Activated naive CD4-positive, alpha-beta T cell treated with anti-CD3 and anti-CD28 coated beads, Interleukin-2, amount 10 ng/mL, durations not matched to agents 7 days and 5 days (primary cell): ENCODE measurements around the gene CWC27.
A peak's percentile ranks its signal among the peaks of the same experiment; 100 is the strongest.

Experiments used
- CTCF ChIA-PET: fragments of 350-600 bp; sonication (Branson Sonifier 250); formaldehyde crosslinking; loops from one replicate; lab custom pipeline; 2021; ENCODE audit warnings: antibody characterized with exemption; lab: Charles Lee
- DNase-seq: peaks from one replicate; pipeline ENCODE4 v3.0.0-alpha.2; 2020
- H3K27ac Mint-ChIP-seq: one replicate; pipeline ENCODE4 v1.8.0; 2021; ENCODE audit warnings: mild to moderate bottlenecking, moderate library complexity, mixed read lengths
- H3K27me3 Mint-ChIP-seq: one replicate; pipeline ENCODE4 v1.8.0; 2021; ENCODE audit warnings: mild to moderate bottlenecking, mixed read lengths
- H3K36me3 Mint-ChIP-seq: one replicate; pipeline ENCODE4 v1.8.0; 2021; ENCODE audit warnings: mixed read lengths
- H3K4me1 Mint-ChIP-seq: one replicate; pipeline ENCODE4 v1.8.0; 2021; ENCODE audit warnings: mixed read lengths
- H3K4me3 Mint-ChIP-seq: one replicate; pipeline ENCODE4 v1.8.0; 2021; ENCODE audit warnings: mild to moderate bottlenecking, moderate library complexity, mixed read lengths
- H3K9me3 Mint-ChIP-seq: one replicate; pipeline ENCODE4 v1.8.0; 2021; ENCODE audit warnings: mixed read lengths

CWC27 gene, protein sequence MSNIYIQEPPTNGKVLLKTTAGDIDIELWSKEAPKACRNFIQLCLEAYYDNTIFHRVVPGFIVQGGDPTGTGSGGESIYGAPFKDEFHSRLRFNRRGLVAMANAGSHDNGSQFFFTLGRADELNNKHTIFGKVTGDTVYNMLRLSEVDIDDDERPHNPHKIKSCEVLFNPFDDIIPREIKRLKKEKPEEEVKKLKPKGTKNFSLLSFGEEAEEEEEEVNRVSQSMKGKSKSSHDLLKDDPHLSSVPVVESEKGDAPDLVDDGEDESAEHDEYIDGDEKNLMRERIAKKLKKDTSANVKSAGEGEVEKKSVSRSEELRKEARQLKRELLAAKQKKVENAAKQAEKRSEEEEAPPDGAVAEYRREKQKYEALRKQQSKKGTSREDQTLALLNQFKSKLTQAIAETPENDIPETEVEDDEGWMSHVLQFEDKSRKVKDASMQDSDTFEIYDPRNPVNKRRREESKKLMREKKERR

GRCh38 chr5:64768358-64769312 lies at the start of gene CWC27, which contains the start of gene SREK1IP1:
TSS of gene CWC27 (plus strand) at chr5:64768930. CDS start at chr5:64769147, 217 bp downstream.
TSS of gene SREK1IP1 (minus strand) at chr5:64768691. CDS start at chr5:64768517, 174 bp downstream.
- peak; percentile 89 for DNase-seq
- Mint-ChIP-seq H3K9me3 (no peaks in the 10 kb centered on the region), H3K36me3 (peaks cover 18% of the 10 kb centered on the region), H3K27ac (peak within 1 kb of the TSS; percentile 94), H3K4me3 (peak within 1 kb of the TSS; percentile 94), H3K4me1 (peaks cover 58% of the 10 kb centered on the region), H3K27me3 (no peaks in the 10 kb centered on the region)
- CTCF ChIA-PET: interaction anchor here (1.1 to 2.7 kb wide), 2 partner anchors 15 to 133 kb away, joined by 5 to 8 read pairs; no protein-coding TSS in a partner anchor

GRCh38 chr5:64722588-64722987 lies 46.1 kb upstream of the CWC27 start:
- CTCF ChIA-PET: no interaction called here
- no peaks in the 10 kb centered on the region for H3K27me3 Mint-ChIP-seq
- H3K4me3 Mint-ChIP-seq: no peak overlapping the region
- no peaks in the 10 kb centered on the region for H3K9me3 Mint-ChIP-seq
- no peak for DNase-seq
- H3K4me1 Mint-ChIP-seq: peaks cover 5% of the 10 kb centered on the region
- no peak overlapping the region for H3K27ac Mint-ChIP-seq
- peaks cover 12% of the 10 kb centered on the region for H3K36me3 Mint-ChIP-seq

DNA sequence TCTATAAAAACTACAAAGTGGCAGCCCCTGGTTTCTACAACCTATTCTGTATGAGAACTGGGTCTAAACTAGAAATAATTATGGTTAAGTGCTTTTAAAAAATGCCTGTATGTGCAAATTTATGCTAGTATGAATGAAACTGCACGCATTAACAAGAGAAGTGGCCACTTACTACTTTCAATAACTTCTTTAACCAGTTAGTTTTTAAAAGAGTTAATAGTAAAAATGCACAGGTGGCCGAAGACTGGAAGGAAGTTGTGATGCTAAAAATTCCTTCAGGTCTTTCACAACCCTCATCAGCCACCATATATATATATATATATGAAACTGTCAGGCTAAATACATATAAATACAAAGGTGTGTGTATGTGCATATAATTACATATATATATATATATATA lies 41.6 kb upstream of the CWC27 start:
- Mint-ChIP-seq H3K27ac (no peak overlapping the region), H3K4me3 (no peak overlapping the region), H3K27me3 (no peaks in the 10 kb centered on the region), H3K9me3 (no peaks in the 10 kb centered on the region), H3K4me1 (no peaks in the 10 kb centered on the region), H3K36me3 (peaks cover 13% of the 10 kb centered on the region)
- CTCF ChIA-PET: no interaction called here
- DNase-seq: no peak

- CTCF ChIA-PET: no interaction called here
- H3K36me3 Mint-ChIP-seq: peaks cover 11% of the 10 kb centered on the region
- H3K4me1 Mint-ChIP-seq: peaks cover 2% of the 10 kb centered on the region
These were observed 26.3 kb upstream of the CWC27 start for GRCh38 chr5:64742411-64742810.

GRCh38 chr5:64742821-64743220 lies 25.9 kb upstream of the CWC27 start:
- Mint-ChIP-seq H3K4me1 (peaks cover 2% of the 10 kb centered on the region), H3K9me3 (no peaks in the 10 kb centered on the region), H3K4me3 (no peak overlapping the region), H3K27ac (no peak overlapping the region), H3K27me3 (no peaks in the 10 kb centered on the region), H3K36me3 (peaks cover 9% of the 10 kb centered on the region)
- DNase-seq: no peak
- CTCF ChIA-PET: no interaction called here

More at GRCh38 chr5:64742411-64742810, 26.3 kb upstream of the CWC27 start:
- DNase-seq: no peak
- H3K9me3 Mint-ChIP-seq: no peaks in the 10 kb centered on the region
- no peak overlapping the region for H3K4me3 Mint-ChIP-seq
- no peaks in the 10 kb centered on the region for H3K27me3 Mint-ChIP-seq
- no peak overlapping the region for H3K27ac Mint-ChIP-seq

- Mint-ChIP-seq H3K4me3 (no peak overlapping the region), H3K4me1 (peaks cover 2% of the 10 kb centered on the region), H3K36me3 (peaks cover 7% of the 10 kb centered on the region), H3K27me3 (no peaks in the 10 kb centered on the region), H3K27ac (no peak overlapping the region), H3K9me3 (no peaks in the 10 kb centered on the region)
- DNase-seq: no peak
- CTCF ChIA-PET: no interaction called here
These were observed 23.8 kb upstream of the CWC27 start for GRCh38 chr5:64744914-64745313.

GRCh38 chr5:64746446-64746845 lies 22.3 kb upstream of the CWC27 start:
- Mint-ChIP-seq H3K4me3 (no peak overlapping the region), H3K27ac (no peak overlapping the region), H3K9me3 (no peaks in the 10 kb centered on the region), H3K4me1 (peaks cover 2% of the 10 kb centered on the region), H3K36me3 (peaks cover 9% of the 10 kb centered on the region), H3K27me3 (no peaks in the 10 kb centered on the region)
- CTCF ChIA-PET: no interaction called here
- no peak for DNase-seq

DNA sequence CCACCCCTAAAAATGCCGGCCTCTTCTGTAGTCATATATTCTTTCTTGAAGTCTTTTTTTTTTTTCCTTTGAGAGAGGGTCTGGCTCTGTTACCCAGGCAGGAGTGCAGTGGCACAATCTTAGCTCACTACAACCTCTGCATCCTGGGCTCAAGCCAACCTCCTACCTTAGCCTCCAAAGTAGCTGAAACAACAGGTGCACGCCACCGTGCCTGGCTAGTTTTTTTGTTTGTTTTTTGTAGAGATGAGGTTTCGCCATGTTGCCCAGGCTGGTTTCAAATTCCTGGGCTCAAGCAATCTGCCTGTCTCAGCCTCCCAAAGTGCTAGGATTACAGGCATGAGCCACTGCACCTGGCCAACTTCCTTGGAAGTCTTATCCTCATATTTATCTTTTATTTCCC lies 19.3 kb upstream of the CWC27 start:
- no peak overlapping the region for H3K27ac Mint-ChIP-seq
- H3K36me3 Mint-ChIP-seq: peaks cover 11% of the 10 kb centered on the region
- peaks cover 2% of the 10 kb centered on the region for H3K4me1 Mint-ChIP-seq
- CTCF ChIA-PET: no interaction called here
- no peaks in the 10 kb centered on the region for H3K9me3 Mint-ChIP-seq
- no peak overlapping the region for H3K4me3 Mint-ChIP-seq
- DNase-seq: no peak
- H3K27me3 Mint-ChIP-seq: no peaks in the 10 kb centered on the region

DNA sequence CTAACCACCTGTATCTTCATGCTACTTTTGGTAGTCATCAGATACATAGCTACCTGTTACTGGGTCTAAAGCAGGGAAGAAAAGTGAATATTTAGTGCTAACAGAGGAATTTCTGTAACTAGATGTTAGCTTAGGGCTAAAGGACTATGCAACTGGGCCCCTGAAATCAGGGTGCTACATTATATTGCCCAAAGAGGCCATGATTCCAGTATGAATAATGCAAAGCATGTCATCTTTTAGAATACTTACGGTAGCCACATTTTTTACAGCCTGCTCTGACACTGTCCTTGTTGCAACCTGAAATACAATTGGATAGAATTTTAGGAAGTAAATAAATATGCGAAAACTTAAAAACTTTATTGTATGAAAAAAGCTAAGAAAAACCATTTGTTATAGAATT lies 14.7 kb upstream of the CWC27 start:
- no peaks in the 10 kb centered on the region for H3K27me3 Mint-ChIP-seq
- no peak for DNase-seq
- no peak overlapping the region for H3K27ac Mint-ChIP-seq
- H3K4me1 Mint-ChIP-seq: no peaks in the 10 kb centered on the region
- H3K36me3 Mint-ChIP-seq: peaks cover 12% of the 10 kb centered on the region
- CTCF ChIA-PET: no interaction called here
- no peaks in the 10 kb centered on the region for H3K9me3 Mint-ChIP-seq
- H3K4me3 Mint-ChIP-seq: no peak overlapping the region

GRCh38 chr5:64758901-64759300 lies 9.8 kb upstream of the CWC27 start:
- no peak for DNase-seq
- no peak overlapping the region for H3K27ac Mint-ChIP-seq
- H3K9me3 Mint-ChIP-seq: no peaks in the 10 kb centered on the region
- CTCF ChIA-PET: no interaction called here
- peaks cover 3% of the 10 kb centered on the region for H3K4me1 Mint-ChIP-seq
- H3K4me3 Mint-ChIP-seq: no peak overlapping the region
- peaks cover 8% of the 10 kb centered on the region for H3K36me3 Mint-ChIP-seq
- H3K27me3 Mint-ChIP-seq: no peaks in the 10 kb centered on the region

DNA sequence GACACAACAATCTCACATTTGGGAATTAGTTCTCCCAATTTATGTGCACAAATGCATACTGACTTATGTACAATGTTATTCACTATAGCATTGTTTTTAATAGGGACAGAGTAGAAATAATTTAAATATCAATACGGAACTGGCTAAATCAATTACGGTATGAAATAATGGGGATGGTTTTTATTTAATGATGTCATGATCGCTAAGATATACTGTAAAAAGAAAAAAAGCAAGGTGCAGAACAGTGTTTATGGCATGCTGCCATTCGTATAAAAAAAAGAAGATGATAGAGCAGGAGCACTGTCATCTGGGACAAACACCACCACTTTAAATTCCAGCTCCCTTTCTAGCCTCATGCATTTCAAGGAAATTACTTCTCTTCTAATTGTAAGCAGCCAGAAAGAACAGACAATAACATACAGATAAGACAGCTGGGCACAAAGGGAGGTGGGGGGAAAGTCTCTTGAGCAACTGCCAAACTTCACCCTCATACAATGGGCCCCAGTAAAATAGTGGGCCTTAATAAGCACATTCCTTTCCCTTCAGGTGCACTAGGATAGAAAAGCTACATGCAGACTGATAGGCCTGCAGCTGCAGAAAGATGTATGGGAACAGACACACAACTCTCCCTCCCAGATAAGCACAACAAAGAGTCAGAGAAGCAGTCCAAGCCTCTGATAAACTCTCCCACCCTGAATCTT lies 8.6 kb upstream of the CWC27 start:
- no peak overlapping the region for H3K27ac Mint-ChIP-seq
- H3K36me3 Mint-ChIP-seq: peaks cover 10% of the 10 kb centered on the region

GRCh38 chr5:64763948-64764503 lies 4.7 kb upstream of the CWC27 start:
- Mint-ChIP-seq H3K9me3 (no peaks in the 10 kb centered on the region), H3K27me3 (no peaks in the 10 kb centered on the region), H3K27ac (no peak overlapping the region), H3K36me3 (peaks cover 21% of the 10 kb centered on the region), H3K4me3 (no peak overlapping the region), H3K4me1 (peaks cover 35% of the 10 kb centered on the region)
- DNase-seq: no peak
- CTCF ChIA-PET: interaction anchor here (0.7 to 1.2 kb wide), 2 partner anchors 19 to 539 kb away, joined by 3 read pairs; no protein-coding TSS in a partner anchor

More for the DNA sequence above, 8.6 kb upstream of the CWC27 start:
- Mint-ChIP-seq H3K9me3 (no peaks in the 10 kb centered on the region), H3K27me3 (no peaks in the 10 kb centered on the region), H3K4me3 (no peak overlapping the region), H3K4me1 (peaks cover 7% of the 10 kb centered on the region)
- CTCF ChIA-PET: no interaction called here
- no peak for DNase-seq

- CTCF ChIA-PET: interaction anchor here (2.7 kb wide), 1 partner anchor 18 kb away, joined by 8 read pairs; no protein-coding TSS in a partner anchor
- Mint-ChIP-seq H3K4me1 (peaks cover 49% of the 10 kb centered on the region), H3K4me3 (no peak overlapping the region)
These were observed 2.8 kb upstream of the CWC27 start for GRCh38 chr5:64765804-64766504.

More at GRCh38 chr5:64765804-64766504, 2.8 kb upstream of the CWC27 start:
- Mint-ChIP-seq H3K27me3 (no peaks in the 10 kb centered on the region), H3K9me3 (no peaks in the 10 kb centered on the region), H3K27ac (peak overlapping the region; percentile 17), H3K36me3 (peaks cover 21% of the 10 kb centered on the region)
- no peak for DNase-seq
